HCT116 (cell line): ENCODE measurements around the gene CDC42BPB. TPM values are rescaled to one million over a fixed set of nuclear protein-coding genes. Genes with fewer than 3 reads are reported as not detected.

Source experiments
- ATAC-seq: fragments of 200-7000 bp; cut with Tn5 transposase; 2 replicates; pipeline ENCODE4 v1.9.1; 2020; ENCODE audit warnings: mild to moderate bottlenecking, moderate library complexity
- BruUV-seq: library from RNA; stranded (reverse); fragments of 400-500 nt; replicated peaks from 2 replicates; lab custom pipeline; 2021; lab: Mats Ljungman, UMichigan
- CTCF ChIA-PET: fragments of 300-600 bp; sonication (Branson Sonifier 250); formaldehyde crosslinking; loops from one replicate; lab custom pipeline; 2021; ENCODE audit warnings: antibody characterized with exemption; lab: Charles Lee
- POLR2A ChIA-PET: fragments of 300-600, 350-600 bp; sonication (Branson Sonifier 250); formaldehyde crosslinking; loops from one replicate; lab custom pipeline; 2021; ENCODE audit warnings: antibody characterized with exemption; lab: Charles Lee
- RAD21 ChIA-PET, 2 experiments: fragments of 300-600 bp; sonication (Branson Sonifier 250); formaldehyde crosslinking; loops; one replicate each; lab custom pipeline; 2023; ENCODE audit warnings: low total read pairs in 2 of 2; ENCODE audit not compliant: uncharacterized antibody in 2 of 2, unreplicated experiment in 2 of 2, low non-redundant PET in 1 of 2; lab: Charles Lee
- DNase-seq: peaks from one replicate; pipeline ENCODE4 v3.0.0-alpha.2; 2010; ENCODE audit warnings: low read depth, low spot score
- H2AFZ ChIP-seq: fragments of 200-600 bp; shearing (Covaris generic), sonication (generic); 2 replicates; pipeline ENCODE4 v1.6.1; 2017; ENCODE audit warnings: low read depth, mixed run types, mixed read lengths, antibody characterized with exemption, low read length; ENCODE audit not compliant: poor library complexity, severe bottlenecking
- H3K27ac ChIP-seq: 2 replicates; pipeline ENCODE4 v1.5.1; 2012; ENCODE audit warnings: low read depth, low read length
- H3K27me3 ChIP-seq: fragments of 200-600 bp; sonication (generic); 2 replicates; pipeline ENCODE4 v1.6.1; 2016; ENCODE audit warnings: mixed run types, low read length, mixed read lengths; ENCODE audit not compliant: insufficient read depth
- H3K36me3 ChIP-seq, 2 experiments: fragments of 200-500 bp in 1 of 2; fragments of 200-600 bp in 1 of 2; sonication (Bioruptor generic) in 1 of 2; sonication (generic) in 1 of 2; 2 replicates each; pipeline versions ENCODE4 v1.5.1 to v1.6.1; 2014 to 2016; ENCODE audit warnings: low read length in 2 of 2, inconsistent platforms in 1 of 2, mixed read lengths in 1 of 2, mixed run types in 1 of 2; ENCODE audit not compliant: insufficient read depth in 2 of 2, control insufficient read depth in 1 of 2
- H3K4me1 ChIP-seq, 2 experiments: fragments of 200-600 bp in 1 of 2; sonication (generic) in 1 of 2; 2 replicates each; pipeline versions ENCODE4 v1.5.1 to v1.6.1; 2012 to 2017; ENCODE audit warnings: low read length in 2 of 2, inconsistent platforms in 1 of 2, mild to moderate bottlenecking in 1 of 2, mixed read lengths in 1 of 2, mixed run types in 1 of 2, moderate library complexity in 1 of 2; ENCODE audit not compliant: insufficient read depth in 2 of 2, control insufficient read depth in 1 of 2
- H3K4me2 ChIP-seq: fragments of 200-600 bp; sonication (generic); 2 replicates; pipeline ENCODE4 v1.6.1; 2017; ENCODE audit warnings: mixed run types, low read length, mixed read lengths
- H3K4me3 ChIP-seq, 2 experiments: fragments of 200-600 bp in 1 of 2; sonication (generic) in 1 of 2; replicated peaks in 1 of 2; 2 replicates each; pipeline ENCODE4 v1.5.1; 2011 to 2016; ENCODE audit warnings: low read length in 2 of 2, control low read depth in 1 of 2, low read depth in 1 of 2, mild to moderate bottlenecking in 1 of 2, mixed read lengths in 1 of 2, mixed run types in 1 of 2
- H3K79me2 ChIP-seq: fragments of 200-600 bp; sonication (generic); 2 replicates; pipeline ENCODE4 v1.6.1; 2017; ENCODE audit warnings: mild to moderate bottlenecking, mixed run types, low read length, moderate library complexity, mixed read lengths; ENCODE audit not compliant: insufficient read depth
- H3K9ac ChIP-seq: fragments of 200-600 bp; sonication (generic); 2 replicates; pipeline ENCODE4 v1.6.1; 2016; ENCODE audit warnings: low read length, mixed read lengths
- H3K9me2 ChIP-seq: fragments of 200-600 bp; sonication (generic), shearing (Covaris generic); 2 replicates; pipeline ENCODE4 v1.6.1; 2017; ENCODE audit warnings: mixed run types, mild to moderate bottlenecking, moderate library complexity; ENCODE audit not compliant: insufficient read depth
- H3K9me3 ChIP-seq, 2 experiments: fragments of 200-500 bp in 1 of 2; fragments of 200-600 bp in 1 of 2; sonication (Bioruptor generic) in 1 of 2; sonication (generic) in 1 of 2; 2 replicates each; pipeline ENCODE4 v1.6.1; 2014 to 2017; ENCODE audit warnings: low read length in 2 of 2, mixed read lengths in 2 of 2, inconsistent platforms in 1 of 2, low read depth in 1 of 2, mild to moderate bottlenecking in 1 of 2, mixed run types in 1 of 2, moderate library complexity in 1 of 2; ENCODE audit not compliant: control insufficient read depth in 1 of 2, insufficient read depth in 1 of 2
- H4K20me1 ChIP-seq: fragments of 200-600 bp; sonication (generic), shearing (Covaris generic); 2 replicates; pipeline ENCODE4 v1.6.1; 2017; ENCODE audit warnings: mixed run types, mild to moderate bottlenecking, moderate library complexity; ENCODE audit not compliant: insufficient read depth
- ATF3 ChIP-seq: IDR thresholded peaks from 2 replicates; pipeline ENCODE4 v1.6.1; 2012
- CEBPB ChIP-seq: IDR thresholded peaks from 2 replicates; pipeline ENCODE4 v1.6.1; 2012; ENCODE audit warnings: low read depth
- CTCF ChIP-seq, 3 experiments: fragments of 200-600 bp in 1 of 3; sonication (generic) in 1 of 3; IDR thresholded peaks in 2 of 3; conservative IDR thresholded peaks in 1 of 3; 2 replicates each; pipeline ENCODE4 v1.5.1; 2012 to 2017; ENCODE audit warnings: low read depth in 2 of 3, low read length in 2 of 3, antibody characterized with exemption in 1 of 3, borderline replicate concordance in 1 of 3, control low read depth in 1 of 3, mild to moderate bottlenecking in 1 of 3, mixed read lengths in 1 of 3, mixed run types in 1 of 3, moderate library complexity in 1 of 3; ENCODE audit not compliant: insufficient read depth in 1 of 3
- EGR1 ChIP-seq: IDR thresholded peaks from 2 replicates; pipeline ENCODE4 v1.6.1; 2012; ENCODE audit warnings: low read depth
- ELF1 ChIP-seq: IDR thresholded peaks from 2 replicates; pipeline ENCODE4 v1.6.1; 2012; ENCODE audit warnings: low read depth, borderline replicate concordance
- EZH2 ChIP-seq: fragments of 200-600 bp; sonication (generic); IDR thresholded peaks from 2 replicates; pipeline ENCODE4 v1.6.1; 2017; ENCODE audit warnings: antibody characterized with exemption, mixed run types
- FOSL1 ChIP-seq: IDR thresholded peaks from 2 replicates; pipeline ENCODE4 v1.6.1; 2012; ENCODE audit warnings: low read depth
- JUND ChIP-seq: IDR thresholded peaks from 2 replicates; pipeline ENCODE4 v1.6.1; 2012
- POLR2AphosphoS5 ChIP-seq: IDR thresholded peaks from 2 replicates; pipeline ENCODE4 v1.6.1; 2011; ENCODE audit warnings: mild to moderate bottlenecking, low read depth, low read length, moderate library complexity
- TCF7L2 ChIP-seq: IDR thresholded peaks from 2 replicates; pipeline ENCODE4 v1.7.0; 2011; ENCODE audit warnings: borderline replicate concordance, inconsistent platforms; ENCODE audit not compliant: insufficient read depth, insufficient read length; ENCODE audit errors: extremely low read depth
- YY1 ChIP-seq: IDR thresholded peaks from 2 replicates; pipeline ENCODE4 v1.6.1; 2011; ENCODE audit warnings: low read length, low read depth, moderate library complexity, mild to moderate bottlenecking; ENCODE audit not compliant: insufficient replicate concordance; ENCODE audit errors: extremely low read depth
- ZBTB33 ChIP-seq: IDR thresholded peaks from 2 replicates; pipeline ENCODE4 v1.6.1; 2011; ENCODE audit warnings: mild to moderate bottlenecking, low read length, moderate library complexity; ENCODE audit not compliant: insufficient replicate concordance; ENCODE audit errors: extremely low read depth
- ZNF274 ChIP-seq: fragments of 200-500 bp; sonication (Bioruptor generic); IDR thresholded peaks from 2 replicates; pipeline ENCODE4 v1.6.1; 2014; ENCODE audit warnings: mild to moderate bottlenecking, low read depth, low read length, inconsistent platforms
- intact Hi-C: fragments of 100-400 bp; cut with micrococcal nuclease; formaldehyde crosslinking; loops from 2 replicates; pipeline ENCODE4 v1.10.0; 2022
- total RNA-seq: library from RNA; stranded (reverse); gene quantifications from one replicate; pipeline ENCODE4 v1.2.1, GENCODE V29; 2021; ENCODE audit not compliant: unreplicated experiment

Gene CDC42BPB
- total RNA-seq, 1 experiment from 2014 or later = 85.6 TPM

GRCh38 chr14:103073876-103074728 lies 16.8 kb upstream of the CDC42BPB start:
- intact Hi-C loops = no loop called here
- H3K9me3 ChIP-seq = no peaks in the 10 kb centered on the region
- no peaks in the 10 kb centered on the region for H3K79me2 ChIP-seq
- H2AFZ ChIP-seq = no peak overlapping the region
- peak overlapping the region; percentile 20; the same call in 1 of the 2 replicates for H3K27ac ChIP-seq
- no peaks in the 10 kb centered on the region for H4K20me1 ChIP-seq
- DNase-seq (no peak), ATAC-seq (no peak)
- no peak for TF ChIP-seq ZNF274
- CTCF ChIA-PET = interaction anchor here (0.7 to 1.4 kb wide), 8 partner anchors 12 to 381 kb away, joined by 3 to 5 read pairs (median 3); partner anchors contain the start of gene EIF5
- 0 out of 2 replicates have a peak overlapping the region, but pooled peaks have one; percentile 58 for H3K9ac ChIP-seq
- H3K9me2 ChIP-seq = no peaks in the 10 kb centered on the region
- H3K4me3 ChIP-seq = no peak overlapping the region
- H3K4me1 ChIP-seq = peaks cover 36 to 65% of the 10 kb centered on the region in 2 experiments
- peak overlapping the region; percentile 94 for H3K4me2 ChIP-seq
- RAD21 ChIA-PET = interaction anchor here (0.5 to 0.9 kb wide), 2 partner anchors 31 to 55 kb away, joined by 3 read pairs; no protein-coding TSS in a partner anchor
- H3K27me3 ChIP-seq = no peaks in the 10 kb centered on the region
- BruUV-seq = TSS peak; percentile 56
- H3K36me3 ChIP-seq = no peaks in the 10 kb centered on the region
- POLR2A ChIA-PET = no interaction called here

- Histone ChIP-seq H3K4me1 (peaks cover 39 to 67% of the 10 kb centered on the region in 2 experiments), H3K79me2 (no peaks in the 10 kb centered on the region), H2AFZ (no peak overlapping the region), H3K9ac (0 out of 2 replicates have a peak overlapping the region, but pooled peaks have one; percentile 11), H3K4me3 (no peak overlapping the region), H3K27me3 (no peaks in the 10 kb centered on the region), H4K20me1 (no peaks in the 10 kb centered on the region), H3K9me2 (no peaks in the 10 kb centered on the region), H3K9me3 (no peaks in the 10 kb centered on the region), H3K4me2 (peak overlapping the region; percentile 94), H3K36me3 (no peaks in the 10 kb centered on the region), H3K27ac (peak overlapping the region; percentile 13; the same call in 1 of the 2 replicates)
- ChIA-PET CTCF (no interaction called here), RAD21 (no interaction called here), POLR2A (no interaction called here)
- ATAC-seq = no peak
- BruUV-seq = no TSS peak
- intact Hi-C loops = no loop called here
- no peak for DNase-seq
- no peak for TF ChIP-seq TCF7L2
- TF ChIP-seq CTCF (IDR thresholded peaks at IDR 0.05 in 2 of 3, conservative IDR thresholded peaks at IDR 0.05 in 1 of 3; ENCODE audit: borderline replicate concordance in 1 of 3, insufficient read depth in 1 of 3, low read depth in 2 of 3, low read length in 2 of 3) = no peak
- TF ChIP-seq ELF1 = no peak
- TF ChIP-seq YY1 = no peak
- no peak for TF ChIP-seq ZBTB33
- TF ChIP-seq EGR1 = no peak
- TF ChIP-seq JUND = no peak
- TF ChIP-seq CEBPB = no peak
- no peak for TF ChIP-seq ATF3
- no peak for TF ChIP-seq POLR2AphosphoS5
- no peak for TF ChIP-seq EZH2
- no peak for TF ChIP-seq FOSL1
These were observed 16.1 kb upstream of the CDC42BPB start for GRCh38 chr14:103073367-103073875.
